Hepatocyte (in vitro differentiated cells): Measurements from ENCODE around the gene TTC39B. TPM values are rescaled to one million over a fixed set of nuclear protein-coding genes. Genes with fewer than 3 reads are reported as not detected.

Experiments
- DNase-seq: peaks from one replicate; pipeline ENCODE4 v3.0.0-alpha.2; 2016; ENCODE audit warnings: low spot score
- H2AFZ ChIP-seq: fragments of 200-600 bp; sonication (generic); 2 replicates; pipeline ENCODE4 v1.6.0; 2016; ENCODE audit warnings: antibody characterized with exemption, mild to moderate bottlenecking
- H3K27ac ChIP-seq: fragments of 200-600 bp; sonication (generic); 2 replicates; pipeline ENCODE4 v1.5.1; 2016; ENCODE audit warnings: mild to moderate bottlenecking
- H3K27me3 ChIP-seq: fragments of 200-600 bp; sonication (generic); 2 replicates; pipeline ENCODE4 v1.6.1; 2016
- H3K36me3 ChIP-seq: fragments of 200-600 bp; sonication (generic); replicated peaks from 2 replicates; pipeline ENCODE4 v1.5.1; 2016; ENCODE audit warnings: low read depth; ENCODE audit not compliant: insufficient read depth
- H3K4me1 ChIP-seq: fragments of 200-600 bp; sonication (generic); 2 replicates; pipeline ENCODE4 v1.5.1; 2016; ENCODE audit warnings: mild to moderate bottlenecking, moderate library complexity; ENCODE audit not compliant: insufficient read depth
- H3K4me2 ChIP-seq: fragments of 200-600 bp; sonication (generic); 2 replicates; pipeline ENCODE4 v1.6.0; 2016
- H3K4me3 ChIP-seq: fragments of 200-600 bp; sonication (generic); 2 replicates; pipeline ENCODE4 v1.5.1; 2016; ENCODE audit warnings: mild to moderate bottlenecking
- H3K79me2 ChIP-seq: fragments of 200-600 bp; sonication (generic); 2 replicates; pipeline ENCODE4 v1.6.0; 2017; ENCODE audit warnings: mild to moderate bottlenecking
- H3K9me2 ChIP-seq: fragments of 200-600 bp; sonication (generic); replicated peaks from 2 replicates; pipeline ENCODE4 v1.6.0; 2017; ENCODE audit warnings: mild to moderate bottlenecking; ENCODE audit not compliant: insufficient read depth
- H3K9me3 ChIP-seq: fragments of 200-600 bp; sonication (generic); 2 replicates; pipeline ENCODE4 v1.5.1; 2016; ENCODE audit warnings: low read depth, mild to moderate bottlenecking
- H4K20me1 ChIP-seq: fragments of 200-600 bp; sonication (generic); 2 replicates; pipeline ENCODE4 v1.6.0; 2016; ENCODE audit warnings: mild to moderate bottlenecking; ENCODE audit not compliant: insufficient read depth, poor library complexity, severe bottlenecking
- EZH2 ChIP-seq: fragments of 200-600 bp; sonication (generic); IDR thresholded peaks from 2 replicates; pipeline ENCODE4 v1.6.1; 2016; ENCODE audit warnings: antibody characterized with exemption, mild to moderate bottlenecking, borderline replicate concordance
- EZH2phosphoT487 ChIP-seq: fragments of 200-600 bp; sonication (generic); IDR thresholded peaks from one replicate; pipeline ENCODE4 v1.6.1; 2018; ENCODE audit warnings: antibody characterized with exemption, mild to moderate bottlenecking, low read depth, moderate library complexity; ENCODE audit not compliant: unreplicated experiment, severe bottlenecking
- WGBS: methylation state at CpG from one replicate; pipeline ENCODE4 v1.1.6; 2016; ENCODE audit warnings: low lambda C conversion rate; ENCODE audit errors: missing lambda C conversion rate; 5-methylcytosine and 5-hydroxymethylcytosine counted together
- polyA plus RNA-seq: library from polyadenylated mRNA; unstranded; fragments of >200 nt; fragmentation: Nextera tagmentation; extraction: Ambion mirVana; gene quantifications from 2 replicates; pipeline ENCODE4 v1.2.1, GENCODE V29; 2016
- total RNA-seq: library from RNA; depleted of rRNA; stranded (reverse); fragments of >200 nt; gene quantifications from 2 replicates; pipeline ENCODE4 v1.2.3, GENCODE V29; 2014
- TF ChIP-seq, protein P1 (sequence below): fragments of 200-600 bp; sonication (generic); IDR thresholded peaks from 2 replicates; pipeline ENCODE4 v1.5.1; 2016; ENCODE audit warnings: antibody characterized with exemption, mild to moderate bottlenecking; ENCODE audit not compliant: poor library complexity

TTC39B gene
- total and polyA plus RNA-seq, 2 experiments from 2014 or later, result 2.6 to 15.7 TPM

DNA sequence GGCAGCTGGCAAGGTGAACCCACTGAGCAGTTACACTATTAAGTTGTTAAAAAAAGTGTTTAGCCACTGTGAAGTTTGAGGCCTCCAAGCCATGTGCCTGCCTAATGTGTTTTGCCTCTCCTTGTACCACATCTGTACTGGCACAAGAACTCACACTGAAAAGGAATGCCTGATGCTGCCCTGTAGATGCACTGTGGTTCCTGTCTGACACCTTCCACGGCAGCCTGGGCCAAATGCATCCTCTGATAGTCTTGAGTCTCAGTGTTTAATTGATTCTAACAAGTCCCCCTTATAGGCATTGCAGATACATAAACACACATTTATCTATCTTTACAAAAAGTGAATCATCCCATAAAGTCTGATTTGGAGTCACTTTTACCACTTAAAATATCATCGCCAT lies 169.9 kb downstream of the TTC39B start:
- H3K36me3 ChIP-seq, result no peaks in the 10 kb centered on the region
- no peaks in the 10 kb centered on the region for H3K27me3 ChIP-seq
- no peaks in the 10 kb centered on the region for H4K20me1 ChIP-seq
- no peaks in the 10 kb centered on the region for H3K9me3 ChIP-seq
- H3K27ac ChIP-seq, result no peak overlapping the region
- 76% methylated on average over 2 of the region's 2 CpGs for WGBS
- no peak overlapping the region for H3K4me2 ChIP-seq
- H3K79me2 ChIP-seq, result no peaks in the 10 kb centered on the region
- H2AFZ ChIP-seq, result no peak overlapping the region
- no peaks in the 10 kb centered on the region for H3K9me2 ChIP-seq
- H3K4me1 ChIP-seq, result peaks cover 5% of the 10 kb centered on the region
- TF ChIP-seq EZH2, result no peak
- TF ChIP-seq, protein P1, sequence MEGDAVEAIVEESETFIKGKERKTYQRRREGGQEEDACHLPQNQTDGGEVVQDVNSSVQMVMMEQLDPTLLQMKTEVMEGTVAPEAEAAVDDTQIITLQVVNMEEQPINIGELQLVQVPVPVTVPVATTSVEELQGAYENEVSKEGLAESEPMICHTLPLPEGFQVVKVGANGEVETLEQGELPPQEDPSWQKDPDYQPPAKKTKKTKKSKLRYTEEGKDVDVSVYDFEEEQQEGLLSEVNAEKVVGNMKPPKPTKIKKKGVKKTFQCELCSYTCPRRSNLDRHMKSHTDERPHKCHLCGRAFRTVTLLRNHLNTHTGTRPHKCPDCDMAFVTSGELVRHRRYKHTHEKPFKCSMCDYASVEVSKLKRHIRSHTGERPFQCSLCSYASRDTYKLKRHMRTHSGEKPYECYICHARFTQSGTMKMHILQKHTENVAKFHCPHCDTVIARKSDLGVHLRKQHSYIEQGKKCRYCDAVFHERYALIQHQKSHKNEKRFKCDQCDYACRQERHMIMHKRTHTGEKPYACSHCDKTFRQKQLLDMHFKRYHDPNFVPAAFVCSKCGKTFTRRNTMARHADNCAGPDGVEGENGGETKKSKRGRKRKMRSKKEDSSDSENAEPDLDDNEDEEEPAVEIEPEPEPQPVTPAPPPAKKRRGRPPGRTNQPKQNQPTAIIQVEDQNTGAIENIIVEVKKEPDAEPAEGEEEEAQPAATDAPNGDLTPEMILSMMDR, result no peak
- no peak for TF ChIP-seq EZH2phosphoT487
- H3K4me3 ChIP-seq, result no peak overlapping the region
- no peak for DNase-seq

- Histone ChIP-seq H3K9me2 (no peaks in the 10 kb centered on the region), H3K4me3 (no peak overlapping the region), H2AFZ (no peak overlapping the region), H3K4me1 (peaks cover 5% of the 10 kb centered on the region), H3K79me2 (no peaks in the 10 kb centered on the region), H3K27me3 (no peaks in the 10 kb centered on the region), H3K36me3 (no peaks in the 10 kb centered on the region), H3K27ac (no peak overlapping the region), H3K4me2 (no peak overlapping the region), H4K20me1 (no peaks in the 10 kb centered on the region), H3K9me3 (no peaks in the 10 kb centered on the region)
- WGBS, result 63% methylated on average over 5 of the region's 5 CpGs
- peak; percentile 12 for DNase-seq
- TF ChIP-seq, protein P1, result no peak
- no peak for TF ChIP-seq EZH2
- no peak for TF ChIP-seq EZH2phosphoT487
Measured at GRCh38 chr9:15136646-15137045, 170.4 kb downstream of the TTC39B start.

- no peaks in the 10 kb centered on the region for H3K9me2 ChIP-seq
- TF ChIP-seq, protein P1, result peak; percentile 97
- TF ChIP-seq EZH2phosphoT487 (no peak), EZH2 (no peak)
- H3K36me3 ChIP-seq, result no peaks in the 10 kb centered on the region
- no peaks in the 10 kb centered on the region for H3K9me3 ChIP-seq
- H3K4me1 ChIP-seq, result peaks cover 5% of the 10 kb centered on the region
- no peaks in the 10 kb centered on the region for H4K20me1 ChIP-seq
- H2AFZ ChIP-seq, result peak overlapping the region; percentile 26
- H3K4me3 ChIP-seq, result no peak overlapping the region
- no peaks in the 10 kb centered on the region for H3K79me2 ChIP-seq
- WGBS, result 24% methylated on average over 18 of the region's 18 CpGs
- peak overlapping the region; percentile 66 for H3K4me2 ChIP-seq
- no peak overlapping the region for H3K27ac ChIP-seq
- H3K27me3 ChIP-seq, result no peaks in the 10 kb centered on the region
- DNase-seq, result peak; percentile 86
Measured at GRCh38 chr9:15135164-15135792, 171.7 kb downstream of the TTC39B start.
